ENCODE measurements around the gene ADAMTSL2. TPM values are rescaled to one million over a fixed set of nuclear protein-coding genes. Genes with fewer than 3 reads are reported as not detected.
A peak's percentile ranks its signal among the peaks of the same experiment; 100 is the strongest.

The ADAMTSL2 gene
- total and polyA plus RNA-seq, 2 of the 13 experiments (the other 11 are each of a cell fraction or from before 2014, with no cell fraction given) = 1.9 to 3.8 TPM

- TF ChIP-seq ZNF691 (CRISPR knock-in tag; IDR thresholded peaks at IDR 0.05; ENCODE audit: borderline replicate concordance, low read depth) (peak; percentile 9; the same call in 1 of the 2 replicates), ZSCAN30 (CRISPR knock-in tag; IDR thresholded peaks at IDR 0.05) (no peak), ZNF383 (CRISPR knock-in tag; IDR thresholded peaks at IDR 0.05; ENCODE audit: borderline replicate concordance) (no peak), RAD51 (IDR thresholded peaks at IDR 0.05; ENCODE audit: borderline replicate concordance) (no peak), ZSCAN29 (CRISPR knock-in tag; conservative IDR thresholded peaks at IDR 0.05) (no peak), ONECUT2 (CRISPR knock-in tag; IDR thresholded peaks at IDR 0.05) (no peak), SKI (IDR thresholded peaks at IDR 0.05; ENCODE audit: partially characterized antibody) (no peak), FOXC1 (CRISPR knock-in tag; IDR thresholded peaks at IDR 0.05; ENCODE audit: borderline replicate concordance) (0 out of 2 replicates have a peak, but pooled peaks have one; percentile 17), PCBP2 (optimal IDR thresholded peaks at IDR 0.05; ENCODE audit: low read depth, low read length, poor library complexity, severe bottlenecking) (no peak), RFX3 (CRISPR knock-in tag; IDR thresholded peaks at IDR 0.05) (no peak), SOX6 (IDR thresholded peaks at IDR 0.05) (no peak), SOX6 (CRISPR knock-in tag; IDR thresholded peaks at IDR 0.05) (no peak), STAG1 (CRISPR knock-in tag; IDR thresholded peaks at IDR 0.05) (no peak), ZNF382 (CRISPR knock-in tag; IDR thresholded peaks at IDR 0.05; ENCODE audit: borderline replicate concordance) (no peak), ZNF761 (CRISPR knock-in tag; conservative IDR thresholded peaks at IDR 0.05) (no peak), THAP9 (CRISPR knock-in tag; IDR thresholded peaks at IDR 0.05; ENCODE audit: borderline replicate concordance) (no peak), ZNF720 (CRISPR knock-in tag; IDR thresholded peaks at IDR 0.05) (no peak)
- TF ChIP-seq, protein P1, sequence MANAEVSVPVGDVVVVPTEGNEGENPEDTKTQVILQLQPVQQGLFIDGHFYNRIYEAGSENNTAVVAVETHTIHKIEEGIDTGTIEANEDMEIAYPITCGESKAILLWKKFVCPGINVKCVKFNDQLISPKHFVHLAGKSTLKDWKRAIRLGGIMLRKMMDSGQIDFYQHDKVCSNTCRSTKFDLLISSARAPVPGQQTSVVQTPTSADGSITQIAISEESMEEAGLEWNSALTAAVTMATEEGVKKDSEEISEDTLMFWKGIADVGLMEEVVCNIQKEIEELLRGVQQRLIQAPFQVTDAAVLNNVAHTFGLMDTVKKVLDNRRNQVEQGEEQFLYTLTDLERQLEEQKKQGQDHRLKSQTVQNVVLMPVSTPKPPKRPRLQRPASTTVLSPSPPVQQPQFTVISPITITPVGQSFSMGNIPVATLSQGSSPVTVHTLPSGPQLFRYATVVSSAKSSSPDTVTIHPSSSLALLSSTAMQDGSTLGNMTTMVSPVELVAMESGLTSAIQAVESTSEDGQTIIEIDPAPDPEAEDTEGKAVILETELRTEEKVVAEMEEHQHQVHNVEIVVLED (CRISPR knock-in tag; IDR thresholded peaks at IDR 0.05; ENCODE audit: borderline replicate concordance) = no peak
- TF ChIP-seq, protein P2, sequence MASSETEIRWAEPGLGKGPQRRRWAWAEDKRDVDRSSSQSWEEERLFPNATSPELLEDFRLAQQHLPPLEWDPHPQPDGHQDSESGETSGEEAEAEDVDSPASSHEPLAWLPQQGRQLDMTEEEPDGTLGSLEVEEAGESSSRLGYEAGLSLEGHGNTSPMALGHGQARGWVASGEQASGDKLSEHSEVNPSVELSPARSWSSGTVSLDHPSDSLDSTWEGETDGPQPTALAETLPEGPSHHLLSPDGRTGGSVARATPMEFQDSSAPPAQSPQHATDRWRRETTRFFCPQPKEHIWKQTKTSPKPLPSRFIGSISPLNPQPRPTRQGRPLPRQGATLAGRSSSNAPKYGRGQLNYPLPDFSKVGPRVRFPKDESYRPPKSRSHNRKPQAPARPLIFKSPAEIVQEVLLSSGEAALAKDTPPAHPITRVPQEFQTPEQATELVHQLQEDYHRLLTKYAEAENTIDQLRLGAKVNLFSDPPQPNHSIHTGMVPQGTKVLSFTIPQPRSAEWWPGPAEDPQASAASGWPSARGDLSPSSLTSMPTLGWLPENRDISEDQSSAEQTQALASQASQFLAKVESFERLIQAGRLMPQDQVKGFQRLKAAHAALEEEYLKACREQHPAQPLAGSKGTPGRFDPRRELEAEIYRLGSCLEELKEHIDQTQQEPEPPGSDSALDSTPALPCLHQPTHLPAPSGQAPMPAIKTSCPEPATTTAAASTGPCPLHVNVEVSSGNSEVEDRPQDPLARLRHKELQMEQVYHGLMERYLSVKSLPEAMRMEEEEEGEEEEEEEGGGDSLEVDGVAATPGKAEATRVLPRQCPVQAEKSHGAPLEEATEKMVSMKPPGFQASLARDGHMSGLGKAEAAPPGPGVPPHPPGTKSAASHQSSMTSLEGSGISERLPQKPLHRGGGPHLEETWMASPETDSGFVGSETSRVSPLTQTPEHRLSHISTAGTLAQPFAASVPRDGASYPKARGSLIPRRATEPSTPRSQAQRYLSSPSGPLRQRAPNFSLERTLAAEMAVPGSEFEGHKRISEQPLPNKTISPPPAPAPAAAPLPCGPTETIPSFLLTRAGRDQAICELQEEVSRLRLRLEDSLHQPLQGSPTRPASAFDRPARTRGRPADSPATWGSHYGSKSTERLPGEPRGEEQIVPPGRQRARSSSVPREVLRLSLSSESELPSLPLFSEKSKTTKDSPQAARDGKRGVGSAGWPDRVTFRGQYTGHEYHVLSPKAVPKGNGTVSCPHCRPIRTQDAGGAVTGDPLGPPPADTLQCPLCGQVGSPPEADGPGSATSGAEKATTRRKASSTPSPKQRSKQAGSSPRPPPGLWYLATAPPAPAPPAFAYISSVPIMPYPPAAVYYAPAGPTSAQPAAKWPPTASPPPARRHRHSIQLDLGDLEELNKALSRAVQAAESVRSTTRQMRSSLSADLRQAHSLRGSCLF (CRISPR knock-in tag; IDR thresholded peaks at IDR 0.05; ENCODE audit: borderline replicate concordance) = no peak
Measured at GRCh38 chr9:133534346-133535291, at the start of gene ADAMTSL2 (continued).
